ENCODE results near the gene CREM.

- TF ChIP-seq CTCF (IDR thresholded peaks at IDR 0.05) (no peak), POLR2A (IDR thresholded peaks at IDR 0.05) (no peak)
Observed at GRCh38 chr10:35262436-35262835, 135.8 kb downstream of the CREM start.

Measured in testis (tissue), 2 donors.